ENCODE data around the gene SUN2. TPM values are rescaled to one million over a fixed set of nuclear protein-coding genes. Genes with fewer than 3 reads are reported as not detected.

Gene SUN2
- total and polyA plus RNA-seq, 9 of the 15 experiments (the other 6 are each of a cell fraction or from before 2014, with no cell fraction given) = 0.11 to 42.6 (median 16.7) TPM

GRCh38 chr22:38704654-38705234 lies 51.1 kb downstream of the SUN2 start (continued):
- TF ChIP-seq ZBTB40 (IDR thresholded peaks at IDR 0.05) (peak; percentile 43; the same call in 1 of the 2 replicates), ZBTB40 (CRISPR knock-in tag; IDR thresholded peaks at IDR 0.05) (no peak), POLR3G (IDR thresholded peaks at IDR 0.05; ENCODE audit: extremely low read depth, insufficient read length, insufficient replicate concordance) (no peak), SMARCA4 (IDR thresholded peaks at IDR 0.05) (peak; percentile 37; the same call in 1 of the 2 replicates), GTF2A2 (tag; IDR thresholded peaks at IDR 0.05) (0 out of 2 replicates have a peak, but pooled peaks have one; percentile 28), ESRRA (IDR thresholded peaks at IDR 0.05; ENCODE audit: borderline replicate concordance, low read depth) (no peak), ARID2 (IDR thresholded peaks at IDR 0.05) (no peak), ZFX (CRISPR knock-in tag; IDR thresholded peaks at IDR 0.05) (peak; percentile 45; the same call in 1 of the 2 replicates), NR4A1 (CRISPR knock-in tag; IDR thresholded peaks at IDR 0.05) (no peak), NR4A1 (tag; IDR thresholded peaks at IDR 0.05) (peak; percentile 71; the same call in 1 of the 2 replicates), SPI1 (IDR thresholded peaks at IDR 0.05; ENCODE audit: borderline replicate concordance, low read depth, low read length) (no peak), BRD9 (IDR thresholded peaks at IDR 0.05; ENCODE audit: low read depth, partially characterized antibody) (peak; percentile 75), MAFG (tag; conservative IDR thresholded peaks at IDR 0.05) (0 out of 2 replicates have a peak, but pooled peaks have one; percentile 38), ZNF592 (IDR thresholded peaks at IDR 0.05) (peak; percentile 69; the same call in 1 of the 2 replicates)
